Measurements from ENCODE around the gene SCNN1A.

The SCNN1A gene

DNA sequence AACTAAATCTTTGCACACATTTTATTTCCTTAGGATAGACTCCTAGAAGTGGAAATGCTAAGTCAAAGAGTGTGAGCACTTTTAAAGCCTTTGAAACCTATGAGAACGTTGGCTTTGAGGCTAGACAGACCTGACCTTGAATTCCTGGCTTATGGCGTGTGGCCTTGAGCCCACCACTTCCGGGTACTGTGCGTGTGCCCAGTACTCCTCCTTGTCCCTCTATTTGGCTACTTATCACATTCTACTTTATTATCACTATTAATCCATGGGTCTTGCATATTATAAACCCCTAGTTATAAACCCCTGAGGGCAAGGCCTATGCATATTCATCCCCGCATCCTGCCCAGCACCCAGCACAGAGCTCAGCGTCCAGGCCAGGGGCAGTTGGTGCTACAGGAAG, 43.4 kb upstream of the SCNN1A start:
- TF ChIP-seq TCF4 (CRISPR knock-in tag; IDR thresholded peaks at IDR 0.05; ENCODE audit: borderline replicate concordance) (no peak), ZNF70 (CRISPR knock-in tag; IDR thresholded peaks at IDR 0.05) (no peak), RARB (CRISPR knock-in tag; IDR thresholded peaks at IDR 0.05) (no peak), ZNF565 (CRISPR knock-in tag; conservative IDR thresholded peaks at IDR 0.05; ENCODE audit: low read depth) (no peak), SNAI2 (CRISPR knock-in tag; IDR thresholded peaks at IDR 0.05) (no peak), PPARA (CRISPR knock-in tag; IDR thresholded peaks at IDR 0.05; ENCODE audit: borderline replicate concordance) (no peak), ZFP3 (CRISPR knock-in tag; IDR thresholded peaks at IDR 0.05) (no peak), GLIS3 (CRISPR knock-in tag; IDR thresholded peaks at IDR 0.05) (no peak), BACH2 (CRISPR knock-in tag; IDR thresholded peaks at IDR 0.05; ENCODE audit: borderline replicate concordance) (no peak), ZC3H10 (CRISPR knock-in tag; IDR thresholded peaks at IDR 0.05) (no peak), CSDC2 (CRISPR knock-in tag; IDR thresholded peaks at IDR 0.05) (no peak)
- TF ChIP-seq, protein P1, sequence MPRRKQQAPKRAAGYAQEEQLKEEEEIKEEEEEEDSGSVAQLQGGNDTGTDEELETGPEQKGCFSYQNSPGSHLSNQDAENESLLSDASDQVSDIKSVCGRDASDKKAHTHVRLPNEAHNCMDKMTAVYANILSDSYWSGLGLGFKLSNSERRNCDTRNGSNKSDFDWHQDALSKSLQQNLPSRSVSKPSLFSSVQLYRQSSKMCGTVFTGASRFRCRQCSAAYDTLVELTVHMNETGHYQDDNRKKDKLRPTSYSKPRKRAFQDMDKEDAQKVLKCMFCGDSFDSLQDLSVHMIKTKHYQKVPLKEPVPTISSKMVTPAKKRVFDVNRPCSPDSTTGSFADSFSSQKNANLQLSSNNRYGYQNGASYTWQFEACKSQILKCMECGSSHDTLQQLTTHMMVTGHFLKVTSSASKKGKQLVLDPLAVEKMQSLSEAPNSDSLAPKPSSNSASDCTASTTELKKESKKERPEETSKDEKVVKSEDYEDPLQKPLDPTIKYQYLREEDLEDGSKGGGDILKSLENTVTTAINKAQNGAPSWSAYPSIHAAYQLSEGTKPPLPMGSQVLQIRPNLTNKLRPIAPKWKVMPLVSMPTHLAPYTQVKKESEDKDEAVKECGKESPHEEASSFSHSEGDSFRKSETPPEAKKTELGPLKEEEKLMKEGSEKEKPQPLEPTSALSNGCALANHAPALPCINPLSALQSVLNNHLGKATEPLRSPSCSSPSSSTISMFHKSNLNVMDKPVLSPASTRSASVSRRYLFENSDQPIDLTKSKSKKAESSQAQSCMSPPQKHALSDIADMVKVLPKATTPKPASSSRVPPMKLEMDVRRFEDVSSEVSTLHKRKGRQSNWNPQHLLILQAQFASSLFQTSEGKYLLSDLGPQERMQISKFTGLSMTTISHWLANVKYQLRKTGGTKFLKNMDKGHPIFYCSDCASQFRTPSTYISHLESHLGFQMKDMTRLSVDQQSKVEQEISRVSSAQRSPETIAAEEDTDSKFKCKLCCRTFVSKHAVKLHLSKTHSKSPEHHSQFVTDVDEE (CRISPR knock-in tag; IDR thresholded peaks at IDR 0.05): no peak
- TF ChIP-seq, protein P2, sequence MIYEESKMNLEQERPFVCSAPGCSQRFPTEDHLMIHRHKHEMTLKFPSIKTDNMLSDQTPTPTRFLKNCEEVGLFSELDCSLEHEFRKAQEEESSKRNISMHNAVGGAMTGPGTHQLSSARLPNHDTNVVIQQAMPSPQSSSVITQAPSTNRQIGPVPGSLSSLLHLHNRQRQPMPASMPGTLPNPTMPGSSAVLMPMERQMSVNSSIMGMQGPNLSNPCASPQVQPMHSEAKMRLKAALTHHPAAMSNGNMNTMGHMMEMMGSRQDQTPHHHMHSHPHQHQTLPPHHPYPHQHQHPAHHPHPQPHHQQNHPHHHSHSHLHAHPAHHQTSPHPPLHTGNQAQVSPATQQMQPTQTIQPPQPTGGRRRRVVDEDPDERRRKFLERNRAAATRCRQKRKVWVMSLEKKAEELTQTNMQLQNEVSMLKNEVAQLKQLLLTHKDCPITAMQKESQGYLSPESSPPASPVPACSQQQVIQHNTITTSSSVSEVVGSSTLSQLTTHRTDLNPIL (CRISPR knock-in tag; IDR thresholded peaks at IDR 0.05; ENCODE audit: low read depth): no peak
- ATAC-seq: no peak

DNA sequence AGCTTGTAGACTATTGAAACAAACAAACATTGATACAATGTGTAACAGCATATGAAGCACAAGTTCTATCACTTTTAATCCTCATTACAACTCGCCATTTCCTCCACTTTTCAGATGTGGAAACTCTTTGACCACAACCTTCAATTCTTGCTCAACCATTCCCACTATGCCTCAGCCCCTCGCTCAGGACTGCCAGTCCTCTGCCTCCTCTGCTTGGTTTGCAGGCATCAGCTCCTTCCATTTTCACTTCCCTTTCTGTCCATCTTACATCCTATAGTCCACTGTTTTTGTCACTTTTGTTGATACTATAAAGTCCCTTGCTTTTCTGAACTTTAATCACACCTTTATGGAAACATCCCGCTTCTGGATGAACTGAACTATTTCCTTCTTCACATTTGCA, 41.2 kb upstream of the SCNN1A start:
- no peak for TF ChIP-seq OSR1 (CRISPR knock-in tag; IDR thresholded peaks at IDR 0.05)
- TF ChIP-seq, protein P3, sequence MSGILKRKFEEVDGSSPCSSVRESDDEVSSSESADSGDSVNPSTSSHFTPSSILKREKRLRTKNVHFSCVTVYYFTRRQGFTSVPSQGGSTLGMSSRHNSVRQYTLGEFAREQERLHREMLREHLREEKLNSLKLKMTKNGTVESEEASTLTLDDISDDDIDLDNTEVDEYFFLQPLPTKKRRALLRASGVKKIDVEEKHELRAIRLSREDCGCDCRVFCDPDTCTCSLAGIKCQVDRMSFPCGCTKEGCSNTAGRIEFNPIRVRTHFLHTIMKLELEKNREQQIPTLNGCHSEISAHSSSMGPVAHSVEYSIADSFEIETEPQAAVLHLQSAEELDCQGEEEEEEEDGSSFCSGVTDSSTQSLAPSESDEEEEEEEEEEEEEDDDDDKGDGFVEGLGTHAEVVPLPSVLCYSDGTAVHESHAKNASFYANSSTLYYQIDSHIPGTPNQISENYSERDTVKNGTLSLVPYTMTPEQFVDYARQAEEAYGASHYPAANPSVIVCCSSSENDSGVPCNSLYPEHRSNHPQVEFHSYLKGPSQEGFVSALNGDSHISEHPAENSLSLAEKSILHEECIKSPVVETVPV (CRISPR knock-in tag; IDR thresholded peaks at IDR 0.05): no peak
- no peak for TF ChIP-seq ZNF565 (CRISPR knock-in tag; conservative IDR thresholded peaks at IDR 0.05; ENCODE audit: low read depth)
- no peak for TF ChIP-seq ZNF8 (CRISPR knock-in tag; IDR thresholded peaks at IDR 0.05)
- TF ChIP-seq ARNTL (CRISPR knock-in tag; IDR thresholded peaks at IDR 0.05; ENCODE audit: borderline replicate concordance, low read depth): no peak
- TF ChIP-seq RARB (CRISPR knock-in tag; IDR thresholded peaks at IDR 0.05): no peak
- TF ChIP-seq GLIS3 (CRISPR knock-in tag; IDR thresholded peaks at IDR 0.05): no peak
- TF ChIP-seq PPARA (CRISPR knock-in tag; IDR thresholded peaks at IDR 0.05; ENCODE audit: borderline replicate concordance): no peak
- TF ChIP-seq BACH2 (CRISPR knock-in tag; IDR thresholded peaks at IDR 0.05; ENCODE audit: borderline replicate concordance): no peak
- no peak for ATAC-seq

DNA sequence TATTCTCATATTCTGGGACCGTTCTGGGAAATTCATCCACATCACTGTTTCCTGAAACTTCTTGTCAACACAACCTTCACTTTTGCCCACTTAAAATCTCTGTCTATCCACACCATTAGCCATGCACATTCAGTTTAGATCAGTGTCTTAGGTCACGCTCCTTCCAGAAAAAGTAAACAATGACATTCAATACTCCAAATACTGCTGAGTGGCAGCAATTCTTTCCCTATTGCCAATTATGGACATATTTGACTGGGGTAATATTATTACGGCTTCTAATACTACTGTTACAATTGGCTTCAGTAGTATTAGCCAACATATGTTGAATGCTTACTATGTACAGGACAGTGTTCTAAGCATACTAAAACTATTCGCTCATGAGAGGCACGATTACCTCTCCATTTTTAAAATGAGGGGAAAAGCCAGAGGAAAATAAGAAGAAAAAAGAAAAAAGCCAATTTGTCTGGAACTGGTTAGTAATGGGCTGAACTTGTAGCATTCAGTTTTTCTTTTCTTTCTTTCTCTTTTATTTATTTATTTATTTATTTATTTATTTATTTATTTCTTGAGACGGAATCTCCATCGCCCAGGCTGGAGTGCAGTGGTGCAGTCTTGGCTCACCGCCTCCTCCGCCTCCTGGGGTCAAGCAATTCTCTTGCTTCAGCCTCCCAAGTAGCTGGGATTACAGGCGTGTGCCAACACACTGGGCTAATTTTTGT, 32.0 kb upstream of the SCNN1A start:
- no peak for TF ChIP-seq BACH2 (CRISPR knock-in tag; IDR thresholded peaks at IDR 0.05; ENCODE audit: borderline replicate concordance)
- TF ChIP-seq, protein P3 (CRISPR knock-in tag; IDR thresholded peaks at IDR 0.05): no peak
- no peak for TF ChIP-seq TOX (CRISPR knock-in tag; IDR thresholded peaks at IDR 0.05; ENCODE audit: borderline replicate concordance)
- TF ChIP-seq PPARA (CRISPR knock-in tag; IDR thresholded peaks at IDR 0.05; ENCODE audit: borderline replicate concordance): no peak
- TF ChIP-seq ZFP30 (CRISPR knock-in tag; IDR thresholded peaks at IDR 0.05): no peak
- no peak for TF ChIP-seq ESRRG (CRISPR knock-in tag; IDR thresholded peaks at IDR 0.05)
- TF ChIP-seq RARB (CRISPR knock-in tag; IDR thresholded peaks at IDR 0.05): no peak
- ATAC-seq: no peak

DNA sequence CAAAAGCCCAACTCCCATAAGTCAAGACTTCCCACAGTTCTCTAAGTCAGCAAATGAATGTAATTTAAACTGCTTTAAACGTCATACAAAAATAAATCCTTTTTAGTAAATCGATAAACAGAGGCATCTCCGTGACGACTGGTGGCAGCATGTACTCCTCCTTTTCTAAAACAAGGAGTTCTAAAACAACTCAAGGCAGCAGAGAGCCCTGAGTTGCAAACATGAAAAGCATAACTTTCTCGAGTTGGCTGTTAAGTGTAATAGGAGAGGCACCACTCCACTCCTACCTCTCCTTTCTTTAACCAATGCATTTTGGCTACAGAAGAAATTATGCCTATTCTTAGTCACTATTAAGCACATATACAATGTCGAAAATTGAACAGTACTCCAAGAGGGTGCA, 30.6 kb upstream of the SCNN1A start:
- no peak for ATAC-seq
- TF ChIP-seq RARB (CRISPR knock-in tag; IDR thresholded peaks at IDR 0.05) (no peak), BACH2 (CRISPR knock-in tag; IDR thresholded peaks at IDR 0.05; ENCODE audit: borderline replicate concordance) (no peak), TCF4 (CRISPR knock-in tag; IDR thresholded peaks at IDR 0.05; ENCODE audit: borderline replicate concordance) (no peak), ZC3H10 (CRISPR knock-in tag; IDR thresholded peaks at IDR 0.05) (no peak)
- TF ChIP-seq, protein P4, sequence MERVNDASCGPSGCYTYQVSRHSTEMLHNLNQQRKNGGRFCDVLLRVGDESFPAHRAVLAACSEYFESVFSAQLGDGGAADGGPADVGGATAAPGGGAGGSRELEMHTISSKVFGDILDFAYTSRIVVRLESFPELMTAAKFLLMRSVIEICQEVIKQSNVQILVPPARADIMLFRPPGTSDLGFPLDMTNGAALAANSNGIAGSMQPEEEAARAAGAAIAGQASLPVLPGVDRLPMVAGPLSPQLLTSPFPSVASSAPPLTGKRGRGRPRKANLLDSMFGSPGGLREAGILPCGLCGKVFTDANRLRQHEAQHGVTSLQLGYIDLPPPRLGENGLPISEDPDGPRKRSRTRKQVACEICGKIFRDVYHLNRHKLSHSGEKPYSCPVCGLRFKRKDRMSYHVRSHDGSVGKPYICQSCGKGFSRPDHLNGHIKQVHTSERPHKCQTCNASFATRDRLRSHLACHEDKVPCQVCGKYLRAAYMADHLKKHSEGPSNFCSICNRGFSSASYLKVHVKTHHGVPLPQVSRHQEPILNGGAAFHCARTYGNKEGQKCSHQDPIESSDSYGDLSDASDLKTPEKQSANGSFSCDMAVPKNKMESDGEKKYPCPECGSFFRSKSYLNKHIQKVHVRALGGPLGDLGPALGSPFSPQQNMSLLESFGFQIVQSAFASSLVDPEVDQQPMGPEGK (CRISPR knock-in tag; IDR thresholded peaks at IDR 0.05; ENCODE audit: borderline replicate concordance): no peak
- TF ChIP-seq, protein P1 (CRISPR knock-in tag; IDR thresholded peaks at IDR 0.05): no peak
